GM19193 (cell line): ENCODE measurements around the gene GRAMD1B.

Experiments
- POLR2A ChIP-seq: IDR thresholded peaks from 4 replicates; pipeline ENCODE4 v1.6.1; 2011; ENCODE audit not compliant: insufficient read depth, insufficient read length; ENCODE audit errors: extremely low read depth

GRAMD1B gene

GRCh38 chr11:123544631-123545375, 114.7 kb downstream of the GRAMD1B start:
- TF ChIP-seq POLR2A: no peak

DNA sequence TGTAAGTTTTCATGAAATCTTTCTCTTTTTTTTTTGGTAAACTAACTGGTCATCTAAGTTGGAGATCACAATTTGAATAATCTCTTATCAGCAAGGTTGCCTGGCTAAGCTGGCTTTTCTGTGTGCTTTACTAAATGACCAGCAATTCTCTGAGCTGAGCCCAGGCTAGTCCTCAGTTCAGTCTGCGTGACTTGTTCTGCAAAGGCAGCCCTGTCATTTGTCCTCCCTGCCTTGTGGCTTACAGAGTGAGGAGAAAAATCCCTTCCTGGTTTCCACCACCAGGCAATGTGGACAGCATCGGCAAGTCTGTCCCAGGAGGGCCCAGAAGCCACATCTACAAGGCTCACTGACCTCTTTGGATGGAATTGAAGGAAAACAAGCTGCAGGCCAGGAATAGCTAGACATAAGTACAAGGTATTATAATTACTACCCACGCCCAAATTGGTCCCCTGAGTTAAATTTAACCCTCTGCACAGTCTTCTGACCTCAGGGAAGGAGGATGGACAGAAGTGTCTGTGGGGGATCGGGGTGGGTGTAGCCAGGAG, 115.7 kb downstream of the GRAMD1B start:
- no peak for TF ChIP-seq POLR2A

DNA sequence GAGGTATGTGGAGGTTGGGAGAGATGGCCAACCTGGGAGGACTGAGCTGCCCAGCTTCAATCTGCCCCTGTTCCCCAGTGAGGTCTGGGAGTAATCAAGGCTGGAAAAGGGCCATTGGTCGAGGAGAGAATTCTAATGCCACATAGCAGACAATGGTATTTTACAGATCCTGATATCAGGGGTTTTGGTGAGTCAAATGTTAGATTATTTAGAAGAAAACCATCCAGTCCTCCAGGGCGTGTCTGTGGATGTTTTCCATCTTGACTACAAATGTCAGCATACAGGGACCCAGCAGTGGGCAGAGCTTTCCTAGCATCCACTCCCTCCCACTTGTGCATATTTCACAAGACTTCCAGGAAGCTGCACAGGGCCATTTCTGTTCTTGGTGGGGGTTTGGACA, 116.4 kb downstream of the GRAMD1B start:
- no peak for TF ChIP-seq POLR2A

- no peak for TF ChIP-seq POLR2A
These were observed 117.1 kb downstream of the GRAMD1B start for GRCh38 chr11:123547180-123547579.

DNA sequence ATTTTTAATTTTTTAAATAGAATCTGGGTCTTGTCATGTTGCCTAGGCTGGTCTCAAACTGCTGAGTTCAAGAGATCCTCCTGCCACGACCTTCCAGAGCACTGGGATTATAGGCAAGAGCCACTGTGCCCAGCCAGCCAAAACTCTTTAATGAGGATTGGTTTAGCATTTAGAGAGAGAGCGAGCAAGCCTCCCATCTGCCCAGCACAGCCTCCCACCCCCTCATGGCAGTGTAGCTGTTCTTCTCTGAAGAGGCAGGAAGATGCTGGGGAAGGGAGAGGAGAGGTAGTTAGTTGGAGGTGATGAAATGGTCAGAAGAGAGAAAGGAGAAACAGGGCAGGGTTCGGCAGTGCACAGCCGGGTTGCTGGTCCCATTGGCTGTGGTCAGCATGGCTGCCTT, 118.7 kb downstream of the GRAMD1B start:
- TF ChIP-seq POLR2A: no peak

DNA sequence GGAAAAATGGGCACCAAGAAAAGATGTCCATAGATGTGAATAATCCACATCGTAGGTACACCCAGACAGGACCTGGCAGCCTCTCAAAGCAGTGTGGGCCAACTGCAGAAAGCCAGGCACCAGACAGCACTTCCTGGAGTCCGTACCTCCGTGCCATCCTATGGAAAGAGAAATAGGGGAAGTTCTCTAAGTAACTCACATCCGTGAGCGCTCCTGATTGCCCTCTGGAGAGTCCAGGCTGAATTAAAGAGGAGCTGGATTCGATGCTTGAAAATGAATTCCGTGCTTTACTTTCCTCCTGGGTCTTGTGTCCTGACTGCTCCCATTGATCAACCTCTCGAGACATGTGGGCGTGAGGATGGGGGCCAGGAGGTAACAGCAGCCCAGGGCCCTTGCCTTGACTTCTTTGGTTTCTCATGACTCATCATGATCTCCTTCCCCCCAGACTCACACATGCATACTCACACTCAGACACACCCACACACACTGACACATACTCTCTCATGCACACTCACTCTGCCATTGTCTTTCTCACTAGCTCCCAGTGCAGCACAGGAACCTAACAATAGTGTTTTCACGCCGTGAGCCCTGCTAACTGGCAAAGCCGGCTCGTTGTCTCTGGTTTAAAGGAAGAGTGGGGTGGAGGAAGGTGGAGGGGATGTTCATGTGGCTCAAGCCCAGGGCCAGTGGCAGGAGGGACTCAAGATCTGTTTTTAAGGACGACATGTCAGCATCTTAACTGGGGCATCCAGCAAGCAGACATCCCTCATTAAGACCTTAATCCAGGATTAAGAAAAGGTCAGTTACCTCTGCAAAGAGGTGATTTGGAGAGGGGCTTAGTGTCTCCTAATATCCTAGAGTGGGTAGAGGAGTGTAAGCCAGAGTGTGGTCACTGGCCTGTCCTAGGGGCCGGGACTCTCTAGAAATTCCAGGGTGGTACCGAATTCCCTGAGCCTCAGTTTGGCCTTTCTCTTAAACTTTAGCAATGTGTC, 120.2 kb downstream of the GRAMD1B start:
- TF ChIP-seq POLR2A: no peak

- TF ChIP-seq POLR2A: no peak
These were observed 121.0 kb downstream of the GRAMD1B start for GRCh38 chr11:123551079-123551478.

DNA sequence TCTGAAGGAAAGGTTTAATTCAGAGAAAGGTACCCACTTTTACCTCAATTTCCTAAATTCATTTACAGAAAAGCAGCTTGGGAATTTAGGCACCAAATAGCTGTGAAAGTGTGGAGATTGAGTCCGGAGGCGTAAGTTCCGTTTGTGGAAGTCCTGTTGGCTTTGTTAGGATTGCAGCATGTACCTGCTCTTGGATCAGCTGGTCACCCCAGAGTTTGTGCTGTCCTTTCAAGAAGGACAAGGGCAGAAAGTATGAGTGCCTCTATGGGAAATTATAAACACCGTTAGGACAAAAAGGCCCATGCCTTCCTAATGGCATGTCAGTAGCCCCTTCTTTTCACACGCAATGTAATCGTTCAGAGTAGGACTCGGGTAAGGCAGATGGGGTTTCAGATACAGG, 126.6 kb downstream of the GRAMD1B start:
- no peak for TF ChIP-seq POLR2A

DNA sequence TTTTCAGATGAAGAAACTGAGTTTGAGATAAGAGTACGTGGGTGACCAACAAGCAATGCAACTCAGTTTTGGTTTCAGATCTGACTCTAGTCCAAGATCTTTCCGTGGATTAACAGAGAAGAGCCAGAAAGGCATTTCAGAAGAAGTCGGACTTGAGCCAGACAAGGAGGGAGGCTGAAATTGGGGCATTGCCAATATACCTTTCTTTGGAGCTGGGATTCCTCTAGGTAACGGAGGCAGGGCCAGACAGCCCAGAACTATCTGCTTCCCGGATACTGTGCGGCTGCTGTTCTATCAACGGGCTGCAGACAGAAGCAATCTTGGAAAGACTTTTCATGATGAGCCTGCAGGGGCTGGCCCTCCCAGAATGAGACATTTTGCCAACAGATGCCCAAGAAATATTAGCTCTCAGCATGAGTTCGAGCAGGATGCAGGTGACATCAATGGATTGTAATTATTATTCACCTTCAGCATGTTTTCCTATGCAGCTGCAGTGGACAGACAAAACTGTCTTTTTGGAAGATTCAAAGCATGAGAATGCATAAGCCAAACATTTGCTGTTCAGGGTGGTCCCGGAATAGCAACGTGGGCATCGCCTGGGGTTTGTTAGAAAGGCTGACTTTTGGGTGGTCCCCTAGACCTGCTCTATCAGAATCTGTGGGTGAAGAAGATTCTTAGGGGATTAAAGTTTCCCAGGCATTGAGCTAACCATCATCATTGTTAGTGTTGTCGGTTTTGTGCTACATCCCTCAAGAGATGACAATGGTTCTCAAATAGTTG, 128.7 kb downstream of the GRAMD1B start:
- no peak for TF ChIP-seq POLR2A

DNA sequence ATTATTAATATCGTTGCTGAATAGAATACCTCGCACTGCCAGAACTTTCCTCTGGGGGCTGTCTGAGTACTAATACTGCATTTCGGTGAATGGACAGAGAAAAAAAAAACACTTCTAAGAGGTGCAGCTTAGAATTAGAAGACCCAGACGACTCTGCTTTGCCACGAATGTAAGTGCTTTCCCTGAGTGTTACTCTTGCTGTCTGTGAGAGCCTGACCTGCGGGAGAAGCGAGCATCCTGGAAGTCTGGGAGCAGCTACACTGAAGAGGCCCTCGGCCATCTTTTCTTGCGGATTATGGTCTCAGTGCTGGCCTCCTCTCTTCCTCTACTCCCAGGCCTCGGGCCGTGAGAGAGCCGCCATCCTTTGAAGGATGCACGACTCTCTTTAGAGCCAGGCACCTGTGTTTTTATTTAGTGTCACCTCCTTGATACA, 129.5 kb downstream of the GRAMD1B start:
- no peak for TF ChIP-seq POLR2A

DNA sequence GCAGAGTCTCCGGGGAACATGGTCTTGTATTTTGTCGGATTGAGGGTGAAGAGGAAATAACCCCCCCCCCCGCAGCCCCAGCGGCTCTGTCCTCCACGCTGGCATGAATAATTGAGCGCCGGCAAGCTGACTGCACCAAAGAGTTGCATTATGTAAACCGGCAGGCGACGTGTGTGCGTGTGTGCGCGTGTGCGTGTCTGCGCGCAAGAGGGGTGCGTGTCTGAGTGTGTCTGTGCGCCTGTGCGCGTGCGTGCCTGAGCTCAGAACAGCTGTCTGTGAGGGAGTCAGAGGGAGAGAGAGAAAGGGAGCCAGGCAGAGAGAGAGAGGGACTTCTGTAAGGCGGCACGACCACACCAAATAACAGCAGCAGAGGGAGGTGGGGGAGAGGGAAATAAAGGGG, 129.9 kb downstream of the GRAMD1B start:
- no peak for TF ChIP-seq POLR2A

DNA sequence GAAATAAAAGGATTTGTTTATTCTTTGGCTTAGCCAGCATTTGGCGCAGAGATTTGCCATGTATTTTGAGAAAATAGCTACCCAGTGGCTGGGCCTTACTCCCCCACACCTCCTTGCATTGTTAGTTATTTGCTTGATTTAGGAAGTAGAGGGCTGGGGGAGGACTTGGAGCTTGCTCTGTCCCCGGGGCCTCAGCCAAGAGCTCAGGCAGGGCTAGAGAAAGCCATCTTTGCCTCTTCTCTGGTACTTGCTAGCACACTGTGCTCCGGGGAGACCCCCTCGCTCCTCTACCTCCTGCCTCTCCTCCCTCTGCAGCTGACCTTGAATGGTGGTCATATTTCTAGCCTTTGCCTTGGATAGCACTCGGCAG, 131.3 kb downstream of the GRAMD1B start:
- TF ChIP-seq POLR2A: no peak

DNA sequence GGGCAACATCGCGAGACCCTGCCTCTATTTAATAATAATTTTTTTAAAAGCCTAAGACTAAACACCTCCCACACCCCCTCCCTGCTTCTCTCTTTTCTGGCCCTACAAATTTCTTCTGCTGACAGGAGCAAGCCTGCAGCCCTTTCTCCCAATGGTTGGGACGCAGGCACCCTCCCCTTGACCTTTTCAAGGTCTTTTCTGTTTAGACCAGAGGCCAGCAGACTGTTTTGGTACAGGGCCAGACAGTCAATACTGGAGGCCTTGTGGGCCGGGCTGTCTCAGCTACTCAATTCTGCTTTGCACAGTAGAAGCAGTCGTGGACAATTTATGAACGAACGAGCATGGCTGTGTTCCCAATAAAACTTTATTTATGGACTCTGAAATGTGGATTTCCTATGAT, 132.1 kb downstream of the GRAMD1B start:
- no peak for TF ChIP-seq POLR2A

- TF ChIP-seq POLR2A: no peak
These were observed 132.8 kb downstream of the GRAMD1B start for GRCh38 chr11:123562829-123563228.

DNA sequence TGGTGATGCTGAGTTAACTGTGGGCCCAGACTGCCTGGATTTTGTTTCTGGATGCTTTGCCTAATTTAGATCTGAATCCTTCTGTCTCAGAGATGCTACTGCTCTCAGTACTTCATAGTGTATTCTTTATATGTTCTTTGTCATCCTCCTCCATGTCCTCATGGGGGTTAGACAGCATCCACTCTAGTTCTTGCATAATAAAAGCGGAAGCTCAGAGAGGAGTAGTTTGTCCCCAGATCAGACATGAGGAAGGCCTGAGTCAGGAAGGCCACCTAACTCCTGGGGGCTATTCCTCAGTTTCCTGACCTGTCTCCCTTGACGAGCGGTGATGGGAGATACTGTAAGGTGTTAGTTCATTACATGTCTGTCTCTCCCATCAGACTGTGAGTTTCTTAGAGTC, 134.2 kb downstream of the GRAMD1B start:
- no peak for TF ChIP-seq POLR2A
